ENCODE data around the gene TRNP1. TPM values are rescaled to one million over a fixed set of nuclear protein-coding genes. Genes with fewer than 3 reads are reported as not detected.
A peak's percentile ranks its signal among the peaks of the same experiment; 100 is the strongest.

The TRNP1 gene
- total RNA-seq, 2 experiments from 2014 or later, result 0.62 to 0.69 TPM

- no peaks in the 10 kb centered on the region for H3K36me3 Mint-ChIP-seq (ENCODE audit: low read depth)
- H3K27ac Mint-ChIP-seq, result no peak overlapping the region
- no peak for ATAC-seq
- H3K9me3 Mint-ChIP-seq (ENCODE audit: low read depth), result no peaks in the 10 kb centered on the region
- no peak overlapping the region for H3K4me3 Mint-ChIP-seq
- ChIA-PET CTCF (interaction anchor here (1.2 to 1.9 kb wide), 2 partner anchors 13 to 47 kb away, joined by 4 to 12 read pairs; no protein-coding TSS in a partner anchor), POLR2A (interaction anchor here (0.5 kb wide), 1 partner anchor 185 kb away, joined by 3 read pairs; no protein-coding TSS in a partner anchor)
- no peaks in the 10 kb centered on the region for H3K4me1 Mint-ChIP-seq
- no peak for DNase-seq
- no peaks in the 10 kb centered on the region for H3K27me3 Mint-ChIP-seq
- intact Hi-C loops (cut with DNase I, micrococcal nuclease), result no loop called here
These were observed 39.7 kb downstream of the TRNP1 start for GRCh38 chr1:27033043-27033746.

DNA sequence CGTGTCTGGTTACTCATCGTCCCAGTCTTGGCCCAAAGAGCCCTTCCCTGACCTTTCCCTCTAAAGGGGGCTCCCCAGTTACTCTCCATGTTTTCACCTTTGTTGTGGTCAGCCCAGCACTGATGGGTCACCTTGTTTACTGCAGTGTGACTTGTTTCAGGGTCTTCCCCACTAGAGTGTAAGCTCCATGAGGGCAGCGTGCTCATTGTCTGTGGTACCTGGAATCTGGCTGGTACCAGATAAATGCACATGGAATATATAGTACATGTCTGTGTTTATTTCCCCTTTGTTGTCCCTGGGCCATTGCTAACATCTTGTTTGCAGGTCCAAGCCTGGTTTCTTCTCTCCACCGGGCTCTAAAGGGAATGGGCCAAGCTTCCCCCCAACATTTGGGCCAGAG, 41.9 kb downstream of the TRNP1 start:
- no peak overlapping the region for H3K4me3 Mint-ChIP-seq
- intact Hi-C loops (cut with DNase I, micrococcal nuclease), result no loop called here
- no peak for ATAC-seq
- H3K27ac Mint-ChIP-seq, result no peak overlapping the region
- H3K9me3 Mint-ChIP-seq (ENCODE audit: low read depth), result no peaks in the 10 kb centered on the region
- ChIA-PET POLR2A (no interaction called here), CTCF (interaction anchor here (0.8 to 1.2 kb wide), 2 partner anchors 9 to 11 kb away, joined by 3 read pairs; no protein-coding TSS in a partner anchor)
- no peak for DNase-seq
- no peaks in the 10 kb centered on the region for H3K36me3 Mint-ChIP-seq (ENCODE audit: low read depth)
- no peaks in the 10 kb centered on the region for H3K27me3 Mint-ChIP-seq
- H3K4me1 Mint-ChIP-seq, result no peaks in the 10 kb centered on the region

- H3K9me3 Mint-ChIP-seq (ENCODE audit: low read depth), result no peaks in the 10 kb centered on the region
- no peak overlapping the region for H3K27ac Mint-ChIP-seq
- H3K4me1 Mint-ChIP-seq, result no peaks in the 10 kb centered on the region
- intact Hi-C loops (cut with DNase I, micrococcal nuclease), result no loop called here
- no peaks in the 10 kb centered on the region for H3K27me3 Mint-ChIP-seq
- ATAC-seq, result no peak
- ChIA-PET CTCF (interaction anchor here (0.6 to 2.0 kb wide), 2 partner anchors 10 to 60 kb away, joined by 3 to 12 read pairs; no protein-coding TSS in a partner anchor), POLR2A (no interaction called here)
- no peak for DNase-seq
- H3K36me3 Mint-ChIP-seq (ENCODE audit: low read depth), result no peaks in the 10 kb centered on the region
- no peak overlapping the region for H3K4me3 Mint-ChIP-seq
These were observed 43.2 kb downstream of the TRNP1 start for GRCh38 chr1:27036718-27037117.

- no peak overlapping the region for H3K27ac Mint-ChIP-seq
- H3K9me3 Mint-ChIP-seq (ENCODE audit: low read depth), result no peaks in the 10 kb centered on the region
- H3K36me3 Mint-ChIP-seq (ENCODE audit: low read depth), result no peaks in the 10 kb centered on the region
- no peak for ATAC-seq
- no peak overlapping the region for H3K4me3 Mint-ChIP-seq
- DNase-seq, result no peak
- POLR2A ChIA-PET, result no interaction called here
- CTCF ChIA-PET, result interaction anchor here (2.0 kb wide), 1 partner anchor 9 kb away, joined by 12 read pairs; no protein-coding TSS in a partner anchor
- no peaks in the 10 kb centered on the region for H3K4me1 Mint-ChIP-seq
- intact Hi-C loops (cut with DNase I, micrococcal nuclease), result no loop called here
- H3K27me3 Mint-ChIP-seq, result no peaks in the 10 kb centered on the region
These were observed 44.0 kb downstream of the TRNP1 start for GRCh38 chr1:27037518-27037917.

GRCh38 chr1:27038020-27038419, 44.5 kb downstream of the TRNP1 start:
- no peak for ATAC-seq
- intact Hi-C loops (cut with DNase I, micrococcal nuclease), result no loop called here
- H3K9me3 Mint-ChIP-seq (ENCODE audit: low read depth), result no peaks in the 10 kb centered on the region
- no peaks in the 10 kb centered on the region for H3K4me1 Mint-ChIP-seq
- no peak overlapping the region for H3K27ac Mint-ChIP-seq
- DNase-seq, result no peak
- POLR2A ChIA-PET, result no interaction called here
- H3K27me3 Mint-ChIP-seq, result no peaks in the 10 kb centered on the region
- no peaks in the 10 kb centered on the region for H3K36me3 Mint-ChIP-seq (ENCODE audit: low read depth)
- H3K4me3 Mint-ChIP-seq, result no peak overlapping the region
- CTCF ChIA-PET, result interaction anchor here (0.6 to 2.0 kb wide), 2 partner anchors 8 to 25 kb away, joined by 3 to 12 read pairs; partner anchors contain the start of gene TENT5B

DNA sequence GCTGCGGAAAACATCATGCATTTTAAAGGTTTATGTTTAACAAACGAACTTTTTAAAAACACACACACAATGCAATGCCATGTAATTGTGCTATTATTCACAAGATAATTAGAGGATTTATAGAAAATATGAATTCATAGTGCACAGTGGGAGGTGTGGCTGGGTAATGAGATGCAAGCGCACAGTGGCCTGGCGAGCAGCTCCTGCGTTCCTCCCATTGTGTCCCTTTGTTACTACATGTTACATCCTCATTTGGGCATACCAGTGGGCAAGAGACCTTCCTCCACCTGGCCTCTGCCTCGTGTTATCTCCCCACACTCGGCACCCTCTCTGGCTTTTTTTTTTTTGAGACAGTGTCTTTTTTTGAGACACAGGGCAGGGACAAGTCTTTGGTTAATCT, 49.2 kb downstream of the TRNP1 start:
- no peaks in the 10 kb centered on the region for H3K36me3 Mint-ChIP-seq (ENCODE audit: low read depth)

GRCh38 chr1:27044613-27045151, 51.2 kb downstream of the TRNP1 start:
- no peaks in the 10 kb centered on the region for H3K36me3 Mint-ChIP-seq (ENCODE audit: low read depth)
- CTCF ChIA-PET, result interaction anchor here (0.6 to 6.5 kb wide), 34 partner anchors 9 to 1101 kb away, joined by 3 to 209 read pairs (median 5); no protein-coding TSS in a partner anchor
- peak; percentile 89 for ATAC-seq

More for the DNA sequence above, 49.2 kb downstream of the TRNP1 start:
- Mint-ChIP-seq H3K27ac (no peak overlapping the region), H3K4me1 (peaks cover 20% of the 10 kb centered on the region), H3K27me3 (no peaks in the 10 kb centered on the region), H3K9me3 (ENCODE audit: low read depth) (no peaks in the 10 kb centered on the region), H3K4me3 (no peak overlapping the region)
- ATAC-seq (no peak), DNase-seq (no peak)
- intact Hi-C loops (cut with DNase I, micrococcal nuclease), result loop anchor here in 1 of 2 experiments (10.0 kb wide), 1 partner anchor 152 kb away; no protein-coding TSS in a partner anchor
- ChIA-PET CTCF (interaction anchor here (0.6 to 6.5 kb wide), 7 partner anchors 14 to 563 kb away, joined by 3 to 209 read pairs (median 4); no protein-coding TSS in a partner anchor), POLR2A (no interaction called here)

GRCh38 chr1:27045973-27046558, 52.6 kb downstream of the TRNP1 start:
- H3K27me3 Mint-ChIP-seq, result no peaks in the 10 kb centered on the region
- no peaks in the 10 kb centered on the region for H3K36me3 Mint-ChIP-seq (ENCODE audit: low read depth)
- POLR2A ChIA-PET, result interaction anchor here (0.6 kb wide), 2 partner anchors 48 to 411 kb away, joined by 3 to 4 read pairs; no protein-coding TSS in a partner anchor
- H3K4me1 Mint-ChIP-seq, result peaks cover 20% of the 10 kb centered on the region
- no peak overlapping the region for H3K27ac Mint-ChIP-seq
- CTCF ChIA-PET, result interaction anchor here (0.6 to 6.5 kb wide), 54 partner anchors 8 to 1863 kb away, joined by 3 to 209 read pairs (median 4); partner anchors contain the start of gene TRNP1
- intact Hi-C loops (cut with DNase I, micrococcal nuclease), result loop anchor here (2.0 to 10.0 kb wide), 5 partner anchors 49 to 347 kb away; partner anchors contain the start of gene GPR3 (in 1 of the 2)
- ATAC-seq (peak; percentile 48), DNase-seq (peak; percentile 83)
- H3K4me3 Mint-ChIP-seq, result peak overlapping the region; percentile 65
- H3K9me3 Mint-ChIP-seq (ENCODE audit: low read depth), result no peaks in the 10 kb centered on the region

More at GRCh38 chr1:27044613-27045151, 51.2 kb downstream of the TRNP1 start:
- no peaks in the 10 kb centered on the region for H3K27me3 Mint-ChIP-seq
- DNase-seq, result peak; percentile 94
- peak overlapping the region; percentile 65 for H3K4me3 Mint-ChIP-seq
- peaks cover 20% of the 10 kb centered on the region for H3K4me1 Mint-ChIP-seq
- intact Hi-C loops (cut with DNase I, micrococcal nuclease), result loop anchor here (1.0 to 10.0 kb wide), 7 partner anchors 48 to 348 kb away; partner anchors contain the start of gene GPR3 (in 1 of the 2)
- peak overlapping the region; percentile 60 for H3K27ac Mint-ChIP-seq
- no peaks in the 10 kb centered on the region for H3K9me3 Mint-ChIP-seq (ENCODE audit: low read depth)
- POLR2A ChIA-PET, result no interaction called here

DNA sequence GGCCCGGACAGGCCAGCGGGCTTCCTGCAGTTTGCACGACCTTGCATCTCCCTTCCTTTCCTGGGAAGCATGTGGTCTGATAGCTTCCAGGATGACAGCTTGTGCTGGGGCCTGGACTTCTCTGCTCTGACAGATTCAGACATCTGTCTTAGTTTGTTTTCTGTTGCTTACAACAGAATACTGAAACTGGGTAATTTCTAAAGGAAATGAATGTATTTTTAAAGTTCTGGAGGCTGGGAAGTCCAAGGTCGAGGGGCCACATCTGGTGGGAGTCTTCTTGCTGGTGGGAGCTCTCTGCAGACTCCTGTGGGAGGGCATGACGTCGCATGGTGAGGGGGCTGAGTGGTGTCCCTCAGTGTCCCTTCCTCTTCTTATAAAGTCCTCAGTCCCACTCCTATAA, 54.4 kb downstream of the TRNP1 start:
- DNase-seq (no peak), ATAC-seq (no peak)
- intact Hi-C loops (cut with DNase I, micrococcal nuclease), result loop anchor here in 1 of 2 experiments (10.0 kb wide), 1 partner anchor 147 kb away; no protein-coding TSS in a partner anchor
- no peaks in the 10 kb centered on the region for H3K27me3 Mint-ChIP-seq
- ChIA-PET POLR2A (no interaction called here), CTCF (interaction anchor here (0.5 to 6.5 kb wide), 4 partner anchors 48 to 275 kb away, joined by 3 to 209 read pairs (median 20); no protein-coding TSS in a partner anchor)
- peaks cover 20% of the 10 kb centered on the region for H3K4me1 Mint-ChIP-seq
- no peaks in the 10 kb centered on the region for H3K9me3 Mint-ChIP-seq (ENCODE audit: low read depth)
- no peak overlapping the region for H3K4me3 Mint-ChIP-seq
- no peak overlapping the region for H3K27ac Mint-ChIP-seq
- H3K36me3 Mint-ChIP-seq (ENCODE audit: low read depth), result no peaks in the 10 kb centered on the region

GRCh38 chr1:27049100-27049499, 55.6 kb downstream of the TRNP1 start:
- H3K36me3 Mint-ChIP-seq (ENCODE audit: low read depth), result no peaks in the 10 kb centered on the region
- H3K4me1 Mint-ChIP-seq, result peaks cover 20% of the 10 kb centered on the region
- intact Hi-C loops (cut with DNase I, micrococcal nuclease), result loop anchor here in 1 of 2 experiments (10.0 kb wide), 1 partner anchor 146 kb away; no protein-coding TSS in a partner anchor
- CTCF ChIA-PET, result interaction anchor here (6.5 kb wide), 1 partner anchor 47 kb away, joined by 209 read pairs; no protein-coding TSS in a partner anchor
- no peak overlapping the region for H3K27ac Mint-ChIP-seq
- DNase-seq (no peak), ATAC-seq (no peak)
- no peak overlapping the region for H3K4me3 Mint-ChIP-seq
- POLR2A ChIA-PET, result no interaction called here
- H3K27me3 Mint-ChIP-seq, result no peaks in the 10 kb centered on the region
- no peaks in the 10 kb centered on the region for H3K9me3 Mint-ChIP-seq (ENCODE audit: low read depth)

DNA sequence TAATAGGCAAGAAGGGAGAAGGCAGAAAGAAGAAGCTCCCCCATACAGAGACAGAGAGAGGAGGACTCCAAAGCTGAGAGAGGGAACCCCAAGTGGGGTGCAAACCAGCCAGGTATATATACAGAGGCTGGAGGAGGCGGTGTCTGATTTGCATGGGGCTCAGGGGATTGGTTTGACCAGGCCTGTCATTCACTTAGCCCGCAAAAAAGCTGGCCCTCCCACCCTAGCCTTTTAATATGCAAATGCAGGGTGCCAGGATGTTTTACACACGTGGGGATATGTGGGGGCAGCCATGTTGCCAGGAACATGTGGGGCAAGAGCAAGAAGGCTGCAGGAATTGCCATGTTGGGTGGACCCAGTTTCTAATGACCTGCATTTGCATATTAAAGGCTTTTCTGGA, 56.1 kb downstream of the TRNP1 start:
- no peak overlapping the region for H3K27ac Mint-ChIP-seq
- H3K9me3 Mint-ChIP-seq (ENCODE audit: low read depth), result no peaks in the 10 kb centered on the region
- H3K36me3 Mint-ChIP-seq (ENCODE audit: low read depth), result no peaks in the 10 kb centered on the region
- H3K4me3 Mint-ChIP-seq, result no peak overlapping the region
- no peak for DNase-seq
- no peaks in the 10 kb centered on the region for H3K27me3 Mint-ChIP-seq
- ATAC-seq, result no peak
- POLR2A ChIA-PET, result no interaction called here
- intact Hi-C loops (cut with DNase I, micrococcal nuclease), result loop anchor here in 1 of 2 experiments (10.0 kb wide), 1 partner anchor 145 kb away; no protein-coding TSS in a partner anchor
- CTCF ChIA-PET, result no interaction called here
- H3K4me1 Mint-ChIP-seq, result peaks cover 17% of the 10 kb centered on the region
